GM04503 (cell line): ENCODE measurements around the gene ZSCAN30.

ENCODE experiments used
- DNase-seq: peaks from one replicate; pipeline ENCODE4 v3.0.0-alpha.2; 2012; ENCODE audit warnings: low read depth

Gene ZSCAN30

DNA sequence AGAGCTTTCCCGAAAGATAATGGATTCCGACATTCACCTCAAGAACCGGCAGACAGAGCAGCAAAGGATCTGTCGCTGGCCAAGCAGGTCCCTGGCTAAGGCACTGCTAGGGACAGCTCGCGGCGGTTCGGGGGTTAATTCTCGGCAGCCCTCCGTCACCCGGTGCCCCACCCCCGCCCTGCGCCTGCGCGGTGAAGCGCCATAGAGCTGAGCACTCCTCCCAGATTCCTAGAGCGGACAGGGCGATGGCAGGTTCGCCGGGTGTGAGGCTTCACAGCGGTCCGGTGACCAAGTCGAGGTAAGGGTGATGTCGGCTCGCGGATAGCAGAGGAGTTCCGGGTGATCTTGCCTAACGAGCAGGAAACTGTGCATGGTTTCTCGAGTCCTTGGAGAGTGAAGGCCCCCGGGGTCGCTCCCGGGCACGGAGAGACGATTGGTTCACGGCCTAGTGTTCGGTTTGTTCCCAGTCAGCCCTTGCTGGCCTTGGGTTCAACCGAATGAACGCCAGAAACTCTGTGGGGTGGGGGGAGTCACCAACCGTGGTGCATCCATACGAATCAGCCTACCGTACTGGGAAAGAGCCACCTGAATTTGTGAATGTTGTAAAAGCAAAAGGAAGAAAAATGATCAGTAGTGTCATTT lies at the start of gene ZSCAN30:
TSS of gene ZSCAN30 (minus strand) at position 136 of the 642 bp plus-strand sequence. CDS start 25,877 bp downstream, outside the sequence.
- peak; percentile 78 for DNase-seq

DNA sequence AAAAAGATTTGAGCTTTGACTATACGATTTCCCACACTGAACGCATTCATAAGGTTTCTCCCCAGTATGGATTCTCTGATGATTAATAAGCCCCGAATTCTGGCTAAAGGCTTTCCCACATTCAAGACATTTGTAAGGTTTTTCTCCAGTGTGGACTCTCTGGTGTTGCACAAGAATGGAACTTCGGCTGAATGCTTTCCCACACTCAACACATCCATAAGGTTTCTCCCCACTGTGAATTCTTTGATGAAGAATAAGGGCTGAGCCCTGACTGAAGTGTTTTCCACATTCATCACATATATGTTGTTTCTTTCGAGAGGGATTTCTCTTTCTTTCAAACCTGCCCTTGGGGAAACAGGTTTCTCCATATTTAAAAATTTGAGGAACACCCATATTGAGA lies 47.3 kb upstream of the ZSCAN30 start:
- DNase-seq = no peak

DNA sequence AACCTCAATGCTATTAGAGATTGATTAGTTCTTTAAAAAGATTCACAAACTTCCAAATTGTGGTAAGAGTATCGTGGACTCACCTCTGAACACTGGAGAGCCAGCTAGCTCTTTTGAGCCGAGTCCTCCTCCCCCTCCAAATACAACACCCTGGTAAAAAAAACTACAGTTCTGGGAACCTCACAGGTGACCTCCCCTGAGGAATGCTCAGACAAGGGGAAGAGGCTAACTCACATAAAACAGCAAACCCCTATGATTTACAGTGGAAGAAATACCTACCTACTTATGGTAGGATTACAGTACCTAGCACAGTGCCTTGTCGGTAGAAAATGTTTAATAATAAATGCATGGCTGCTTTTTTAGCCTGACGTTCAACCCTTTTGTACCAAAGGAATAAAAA lies 45.8 kb upstream of the ZSCAN30 start:
- DNase-seq = no peak

DNA sequence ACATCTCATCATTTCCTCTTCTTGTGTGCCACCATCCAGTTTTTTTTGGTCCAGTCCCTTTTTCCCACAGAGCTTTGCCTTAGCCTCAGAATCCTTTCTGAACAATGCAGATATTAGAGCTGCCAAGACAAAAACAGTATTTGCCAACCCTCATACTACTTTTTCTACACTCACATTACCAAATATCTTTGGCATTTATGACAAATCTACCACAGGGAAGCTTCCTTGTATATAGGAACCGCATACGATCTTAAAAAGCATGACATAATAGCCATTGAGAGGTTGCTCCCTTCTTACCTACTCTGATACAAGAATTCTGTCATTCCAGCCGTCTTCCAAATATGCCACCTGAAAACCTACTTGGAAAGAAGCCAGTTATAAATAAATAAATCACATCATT lies 44.8 kb upstream of the ZSCAN30 start:
- no peak for DNase-seq

DNA sequence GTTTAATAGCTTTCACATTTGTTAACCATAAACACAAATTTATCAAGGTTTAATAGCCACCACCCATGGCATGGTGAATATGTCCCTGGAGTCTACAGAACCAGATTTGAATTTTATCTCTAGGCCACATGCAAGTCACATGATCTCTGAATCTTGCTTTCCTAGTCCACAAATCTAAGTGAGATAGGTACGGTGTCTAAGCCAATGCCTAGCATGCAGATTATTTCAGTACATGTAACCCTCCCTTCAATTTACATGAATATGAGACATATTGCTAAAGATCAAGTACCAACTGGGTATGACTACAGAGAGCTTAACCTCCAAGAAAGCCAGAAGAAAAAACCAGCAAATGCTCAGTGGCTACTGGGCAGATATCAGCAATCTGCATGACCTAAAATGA lies 44.2 kb upstream of the ZSCAN30 start:
- no peak for DNase-seq

DNA sequence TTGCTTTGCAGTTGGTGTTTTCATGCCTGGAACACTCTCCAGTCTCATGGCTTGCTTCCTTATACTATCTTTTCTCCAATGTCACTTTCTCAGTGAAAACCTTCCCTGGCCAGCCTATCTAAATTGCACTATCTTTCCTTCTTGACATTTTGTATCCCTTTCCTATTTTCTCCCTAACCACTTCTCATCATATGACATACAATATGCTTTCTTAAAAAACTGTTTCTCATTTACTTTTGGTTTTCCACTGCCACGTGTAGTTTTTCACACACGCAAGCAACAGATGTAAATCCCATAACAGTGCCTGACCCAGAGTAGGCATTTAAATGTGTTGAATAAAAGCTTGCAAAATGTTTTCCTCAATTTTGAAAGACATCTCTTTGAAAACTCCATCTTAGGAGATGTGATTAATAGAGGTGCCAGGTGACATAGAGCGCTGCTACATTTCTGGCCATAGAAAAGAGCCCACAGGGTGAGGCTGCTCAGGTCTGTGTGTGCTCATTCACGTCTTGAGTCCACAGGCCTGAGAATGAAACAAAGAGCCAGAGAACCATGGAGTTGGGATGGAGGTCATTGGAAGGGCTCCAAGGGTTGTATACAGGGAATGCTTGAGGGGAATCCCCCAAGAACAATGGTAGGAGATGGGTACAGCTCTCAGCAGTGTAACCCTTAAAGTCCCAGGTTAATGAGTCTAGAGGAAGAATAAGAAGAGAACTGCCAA lies 41.5 kb upstream of the ZSCAN30 start:
- DNase-seq = no peak

DNA sequence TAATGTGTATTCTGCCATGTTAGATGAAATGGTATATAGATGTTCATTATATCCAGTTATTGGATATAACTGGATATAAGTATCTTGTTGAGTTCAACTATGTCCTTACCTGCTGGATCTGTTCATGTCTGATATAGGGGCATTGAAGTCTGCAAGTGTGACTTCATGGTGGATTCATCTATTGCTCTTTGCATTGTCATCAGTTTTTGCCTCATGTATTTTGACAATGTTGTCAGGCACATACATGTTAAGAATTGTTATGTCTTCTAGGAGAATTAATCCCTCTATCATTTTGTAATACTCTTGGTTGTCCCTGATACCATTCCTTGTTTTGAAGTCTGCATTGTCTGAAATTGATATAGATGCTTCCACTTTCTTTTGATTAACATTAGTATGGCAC lies 38.8 kb upstream of the ZSCAN30 start:
- DNase-seq = no peak

DNA sequence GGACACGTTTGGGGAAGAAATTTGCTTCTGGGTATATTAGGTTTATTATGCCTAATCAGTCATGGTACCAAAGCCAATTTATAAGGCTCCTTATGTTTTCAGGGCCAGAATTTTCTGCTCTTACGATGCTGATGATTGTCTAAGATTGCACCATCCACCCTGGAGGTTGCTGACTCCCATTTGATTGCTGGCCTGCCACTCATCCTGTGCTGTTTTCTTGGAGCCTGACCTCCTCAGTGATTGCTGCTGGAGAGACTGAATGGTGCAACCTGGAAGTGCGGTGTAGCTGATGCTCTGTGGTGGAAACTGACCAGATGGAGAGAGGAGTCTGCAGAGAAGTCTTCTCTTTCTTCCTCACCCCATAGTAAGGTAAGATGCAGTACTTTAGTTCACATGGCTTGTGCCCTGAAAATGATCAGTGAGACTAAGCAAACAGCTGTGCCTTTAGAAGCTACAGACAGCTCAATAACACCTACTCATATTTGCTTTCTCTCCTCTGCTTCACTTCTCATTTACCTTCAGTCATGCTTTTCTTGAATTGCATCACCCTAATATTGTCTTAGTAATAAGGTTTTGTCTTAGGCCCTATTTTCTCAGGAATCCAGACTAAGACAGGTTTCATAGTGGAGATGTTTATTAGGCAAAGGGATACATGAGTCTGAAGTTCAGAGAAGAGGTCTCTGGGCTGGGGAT lies 36.8 kb upstream of the ZSCAN30 start:
- no peak for DNase-seq

DNA sequence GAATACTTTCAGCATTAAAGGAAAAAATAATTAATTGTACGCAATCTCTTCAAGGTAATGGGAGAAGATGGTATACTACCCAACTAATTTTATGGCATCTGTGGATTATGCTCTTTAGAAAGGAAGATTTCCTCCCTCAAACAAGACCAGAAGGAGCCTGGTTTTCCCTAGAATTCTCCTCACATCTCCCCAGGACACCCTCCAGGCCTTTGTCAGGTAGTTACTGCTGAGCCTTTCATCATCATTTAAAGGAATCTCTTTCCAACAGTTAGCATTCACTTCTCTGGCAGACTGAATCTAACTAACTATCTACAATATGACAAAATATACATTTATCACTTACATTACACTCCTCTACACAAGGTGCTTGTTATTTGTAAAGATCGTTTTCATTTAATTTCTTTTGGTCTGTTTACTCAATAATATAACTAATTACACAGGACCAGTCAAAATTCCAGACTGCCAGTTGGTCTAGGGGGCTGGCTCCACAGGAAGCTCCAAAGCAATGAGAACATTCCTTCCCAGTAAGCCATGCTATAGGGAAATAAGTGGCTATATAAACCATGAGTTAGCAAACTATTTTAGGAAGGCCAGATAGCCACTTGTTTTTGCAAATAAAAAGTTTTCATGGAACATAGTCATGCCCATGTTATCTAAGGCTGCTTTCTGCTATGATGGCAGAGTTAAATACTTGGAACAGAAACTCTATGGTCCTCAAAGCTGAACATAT lies 35.1 kb upstream of the ZSCAN30 start:
- no peak for DNase-seq

DNA sequence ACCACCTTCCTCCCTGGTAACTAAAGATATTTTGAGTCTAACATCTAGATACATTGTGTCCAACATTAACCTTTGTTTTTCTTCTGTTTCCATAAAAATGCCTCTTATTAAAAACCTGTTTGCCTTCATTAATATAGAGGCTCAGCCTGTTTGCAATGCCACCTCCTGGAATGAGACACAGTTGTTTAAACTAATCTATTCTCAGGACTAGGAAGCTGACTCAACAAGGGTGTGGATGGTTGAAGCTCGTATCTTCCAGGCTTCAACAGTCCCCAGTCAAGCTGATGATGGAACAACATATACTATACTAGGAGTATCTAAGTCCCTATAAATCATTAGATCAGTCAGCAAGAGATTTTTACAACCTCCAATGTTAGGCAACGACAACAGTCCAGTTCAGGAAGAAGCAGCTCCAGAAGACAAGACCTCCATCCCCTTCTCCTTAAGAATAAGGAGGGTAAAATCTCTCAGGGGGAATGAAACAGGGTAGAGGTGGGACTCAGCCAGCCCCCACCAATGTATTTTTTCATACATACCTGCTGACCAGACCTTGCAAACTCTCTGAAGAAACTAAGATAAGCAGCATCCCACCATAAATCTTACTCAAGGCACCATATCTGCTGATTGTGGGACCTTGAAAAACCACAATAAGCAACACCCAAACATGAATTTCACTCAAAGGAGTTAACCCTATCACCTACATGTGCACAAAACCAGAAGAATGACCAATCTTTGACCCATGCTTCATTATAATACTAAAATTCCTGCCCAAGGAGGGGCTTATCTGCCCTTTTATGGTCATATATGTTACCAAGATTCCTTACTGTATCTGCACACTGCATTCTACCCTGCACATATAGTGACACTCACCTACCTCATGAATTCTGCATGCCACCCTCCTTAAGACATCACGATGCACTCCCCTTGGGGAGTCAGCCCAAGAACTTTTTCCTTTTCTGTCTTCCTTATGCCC lies 32.7 kb upstream of the ZSCAN30 start:
- no peak for DNase-seq

DNA sequence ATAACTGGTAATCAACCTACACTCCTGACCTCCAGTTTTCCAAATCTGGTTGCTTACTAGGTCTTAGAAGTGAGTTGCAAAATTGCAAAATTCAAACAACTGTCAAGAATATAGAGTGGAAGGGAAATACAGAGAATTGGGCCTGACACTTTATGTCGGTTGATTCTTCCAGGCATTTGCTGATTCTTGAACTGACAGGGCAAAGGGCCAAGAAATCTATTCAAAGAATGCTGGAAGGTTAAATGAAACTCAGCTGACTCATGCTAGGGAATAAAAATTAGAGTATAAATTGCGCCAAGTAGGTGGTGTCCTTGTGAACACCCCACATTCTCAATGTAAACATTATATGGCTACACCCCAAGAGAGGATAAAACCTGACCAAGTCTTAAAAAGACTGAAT lies 21.5 kb upstream of the ZSCAN30 start:
- no peak for DNase-seq

DNA sequence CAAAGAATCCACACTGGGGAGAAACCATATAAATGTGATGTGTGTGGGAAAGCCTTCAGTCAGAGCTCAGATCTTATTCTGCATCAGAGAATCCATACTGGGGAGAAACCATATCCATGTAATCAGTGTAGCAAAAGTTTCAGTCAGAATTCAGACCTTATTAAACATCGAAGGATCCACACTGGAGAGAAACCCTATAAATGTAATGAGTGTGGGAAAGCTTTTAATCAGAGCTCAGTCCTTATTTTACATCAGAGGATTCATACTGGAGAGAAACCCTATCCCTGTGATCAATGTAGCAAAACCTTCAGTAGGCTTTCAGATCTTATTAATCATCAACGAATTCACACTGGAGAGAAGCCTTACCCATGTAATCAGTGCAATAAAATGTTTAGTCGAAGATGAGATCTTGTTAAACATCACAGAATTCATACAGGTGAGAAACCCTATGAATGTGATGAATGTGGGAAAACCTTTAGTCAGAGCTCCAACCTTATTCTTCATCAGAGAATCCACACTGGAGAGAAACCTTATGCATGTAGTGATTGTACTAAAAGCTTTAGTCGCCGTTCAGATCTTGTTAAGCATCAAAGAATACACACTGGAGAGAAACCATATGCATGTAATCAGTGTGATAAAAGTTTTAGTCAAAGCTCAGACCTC lies 16.7 kb upstream of the ZSCAN30 start:
- no peak for DNase-seq

DNA sequence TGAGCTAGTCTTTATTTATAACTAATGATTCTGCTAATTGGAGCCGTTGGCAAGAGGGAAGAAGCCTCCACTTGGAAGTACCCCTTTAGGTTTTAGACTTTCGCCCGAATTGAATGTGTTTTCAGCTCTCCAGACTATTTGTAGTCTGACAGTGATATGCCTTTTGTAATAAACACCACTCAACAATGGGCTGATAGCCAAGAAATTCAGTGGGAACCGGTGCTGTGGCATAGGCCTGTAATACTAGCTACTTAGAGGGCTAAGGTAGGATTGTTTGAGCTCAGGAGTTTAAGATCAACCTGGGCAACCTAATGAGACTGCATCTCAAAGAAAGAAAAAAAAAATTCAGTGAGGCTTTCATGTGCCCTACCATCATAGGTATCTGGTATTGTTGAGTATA lies 13.6 kb upstream of the ZSCAN30 start:
- DNase-seq = no peak

DNA sequence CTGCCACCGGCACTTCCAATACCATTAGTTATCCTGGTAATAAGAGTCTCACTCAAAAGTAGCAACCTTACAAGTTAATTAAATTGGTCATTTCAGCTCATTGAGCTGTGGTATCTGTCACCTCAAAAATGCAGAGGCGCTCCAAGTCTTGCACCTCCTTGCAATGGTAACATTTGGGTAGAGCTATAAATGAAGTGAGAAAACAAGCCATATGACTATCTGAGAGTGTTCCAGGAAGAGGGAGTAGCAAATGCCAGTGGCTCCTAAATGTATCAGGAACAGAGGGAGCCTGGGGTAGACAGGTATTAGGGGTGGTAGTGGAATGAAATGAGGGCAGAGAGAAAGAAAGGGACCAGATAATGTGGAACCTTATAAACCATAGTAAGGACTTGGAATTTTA lies 6.0 kb upstream of the ZSCAN30 start:
- no peak for DNase-seq

DNA sequence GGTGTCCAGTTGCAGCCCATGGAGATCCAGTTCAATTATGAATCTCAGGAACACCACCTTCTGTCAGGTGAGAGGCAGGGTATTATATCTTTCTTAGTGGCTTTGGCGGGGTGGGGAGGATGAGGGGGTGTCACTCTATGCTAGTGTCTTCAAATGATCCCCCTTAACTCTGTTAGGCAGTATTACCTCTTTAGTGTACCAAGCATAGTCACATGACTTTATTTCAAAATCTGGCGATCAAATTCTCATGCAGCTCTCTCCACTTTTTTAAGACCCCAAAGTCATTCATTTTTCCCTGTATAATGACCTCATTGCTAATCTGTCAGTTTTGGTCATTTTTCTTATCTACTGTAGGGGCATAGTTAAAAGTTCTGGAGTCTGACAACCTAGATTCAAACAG lies 1.1 kb upstream of the ZSCAN30 start:
- no peak for DNase-seq

DNA sequence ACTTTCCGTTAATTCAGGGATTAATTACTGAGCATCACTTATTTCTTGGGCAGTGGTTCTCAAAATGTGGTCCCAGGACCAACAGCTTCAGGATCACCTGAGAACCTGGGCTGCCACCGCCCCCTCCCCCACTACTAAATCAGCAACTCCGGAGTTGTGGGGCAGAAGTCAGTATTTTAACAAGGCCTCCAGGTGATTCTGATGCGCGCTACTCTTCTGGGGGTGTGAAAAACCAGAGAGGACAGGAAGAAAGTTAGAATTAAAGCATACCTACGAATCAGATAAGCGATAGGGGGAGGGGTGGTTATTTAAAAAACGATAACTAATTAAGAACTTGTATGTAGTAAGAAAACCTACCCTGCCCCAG lies 319 bp downstream of the ZSCAN30 start:
- DNase-seq = no peak

DNA sequence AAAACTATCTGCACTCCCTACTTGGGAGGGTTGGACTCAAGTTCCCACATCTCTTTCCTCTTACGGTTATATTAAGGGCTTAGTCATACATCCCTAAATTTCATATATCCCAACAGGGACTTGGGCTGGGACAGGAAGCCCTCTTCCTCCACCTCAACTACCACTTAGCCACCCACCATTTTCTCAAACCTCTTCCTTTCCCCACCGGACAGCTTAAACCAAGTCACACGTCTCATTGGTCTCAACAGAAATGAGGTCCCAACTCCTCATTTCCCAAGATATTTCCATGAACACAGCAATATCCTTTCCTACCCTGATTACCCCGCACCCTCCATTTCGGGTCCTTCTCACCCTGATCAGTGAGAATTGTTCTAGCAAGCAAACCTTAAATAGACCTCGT lies 736 bp downstream of the ZSCAN30 start:
- no peak for DNase-seq

DNA sequence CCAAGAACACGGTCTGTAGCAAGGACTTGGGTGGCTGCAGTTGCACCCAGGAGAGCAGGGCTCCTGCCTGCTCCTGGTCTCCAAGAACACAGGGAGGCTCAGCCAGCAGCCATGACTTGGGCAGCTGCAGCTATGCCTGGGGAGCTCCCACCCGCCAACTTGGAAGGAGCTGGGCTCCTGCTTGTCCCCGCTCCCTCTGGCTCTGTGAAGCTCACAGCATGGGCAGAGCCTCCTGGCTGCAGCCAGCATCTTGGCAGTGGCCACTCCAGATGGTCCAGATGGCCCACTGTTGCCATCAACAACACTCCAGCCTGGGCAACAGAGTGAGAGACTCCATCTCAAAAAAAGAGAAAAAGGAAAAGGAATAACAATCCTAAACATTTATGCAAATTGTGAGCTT lies 5.2 kb downstream of the ZSCAN30 start:
- no peak for DNase-seq

DNA sequence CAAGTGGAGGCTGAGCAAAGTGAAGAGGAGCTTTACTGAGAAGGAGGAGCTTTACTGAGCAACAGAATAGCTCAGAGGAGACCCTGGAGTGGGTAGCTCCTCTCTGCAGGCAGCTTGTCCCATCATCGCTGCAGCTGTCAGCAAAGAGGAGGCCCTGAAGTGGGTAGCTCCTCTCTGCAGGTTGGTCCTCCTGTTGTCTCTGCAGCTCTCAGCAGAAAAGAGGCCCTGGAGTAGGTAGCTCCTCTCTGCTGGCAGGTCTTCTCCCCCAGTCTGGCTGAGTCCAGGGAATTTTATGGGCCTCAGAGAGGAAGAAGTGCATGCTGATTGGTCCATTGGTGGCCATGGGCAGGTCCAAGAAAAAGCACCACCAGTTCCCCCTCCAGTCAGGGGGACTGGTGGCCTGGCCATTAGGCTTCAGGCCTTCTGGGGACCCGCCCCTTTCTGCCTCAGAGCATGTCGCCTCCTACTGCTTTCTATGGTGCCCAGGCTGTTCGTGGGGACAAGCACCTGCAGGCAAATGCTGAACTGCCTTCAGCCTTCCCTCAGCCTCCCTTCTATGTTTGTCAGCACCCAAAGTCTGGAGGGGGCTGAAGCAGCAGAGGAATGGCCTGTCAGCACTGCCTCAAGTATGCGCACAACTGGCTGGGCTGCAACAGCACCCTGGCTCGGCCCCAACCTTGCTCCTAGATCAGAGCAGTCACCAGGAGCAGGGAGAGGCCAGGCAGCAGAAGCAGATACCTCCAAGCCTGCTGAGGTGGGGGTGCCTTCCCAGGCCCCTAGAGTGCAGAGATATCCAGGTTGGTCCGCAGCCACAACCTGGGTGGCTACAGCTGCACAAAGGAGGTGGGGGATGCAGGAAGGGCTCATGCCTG lies 5.9 kb downstream of the ZSCAN30 start:
- DNase-seq = no peak

DNA sequence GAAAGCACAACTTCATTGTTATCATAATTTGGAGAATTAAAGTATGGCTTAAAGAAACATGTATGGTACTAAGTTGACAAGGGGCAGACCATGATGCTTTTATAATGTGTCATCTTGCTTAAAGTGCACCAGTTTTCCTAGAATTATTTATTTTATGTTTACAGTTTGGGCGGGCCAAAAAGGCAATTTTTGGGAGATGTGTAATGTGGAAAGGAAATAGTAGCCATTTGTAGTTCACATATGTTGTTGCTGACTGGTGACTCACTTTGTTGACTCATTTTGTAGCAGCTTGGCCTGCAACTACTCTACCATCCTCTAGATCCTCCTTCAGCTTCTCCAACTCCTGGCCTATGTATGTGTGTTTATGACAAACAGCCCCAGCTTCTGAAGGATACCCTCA lies 7.7 kb downstream of the ZSCAN30 start:
- DNase-seq = peak; percentile 81
